HS-27A (cell line): ENCODE data around the gene KCNB1.

Experiments used
- DNase-seq: peaks from one replicate; pipeline ENCODE4 v3.0.0-alpha.2; 2012; ENCODE audit warnings: low read depth, missing footprints

The KCNB1 gene

GRCh38 chr20:49497398-49497669 lies 14.9 kb upstream of the KCNB1 start:
- no peak for DNase-seq

- no peak for DNase-seq
Measured at GRCh38 chr20:49496553-49497397, 14.3 kb upstream of the KCNB1 start.

- no peak for DNase-seq
Measured at GRCh38 chr20:49496043-49496442, 13.6 kb upstream of the KCNB1 start.

GRCh38 chr20:49490689-49491088 lies 8.2 kb upstream of the KCNB1 start:
- no peak for DNase-seq

GRCh38 chr20:49489688-49490087 lies 7.2 kb upstream of the KCNB1 start:
- DNase-seq, result no peak

GRCh38 chr20:49486064-49486463 lies 3.6 kb upstream of the KCNB1 start:
- DNase-seq, result no peak

GRCh38 chr20:49485563-49485962 lies 3.1 kb upstream of the KCNB1 start:
- no peak for DNase-seq

- peak; percentile 51 for DNase-seq
Measured at GRCh38 chr20:49484180-49485140, 2.0 kb upstream of the KCNB1 start.

- DNase-seq, result no peak
Measured at GRCh38 chr20:49483696-49484123, 1.2 kb upstream of the KCNB1 start.

- DNase-seq, result no peak
Measured at GRCh38 chr20:49483018-49483695, 689 bp upstream of the KCNB1 start.

- no peak for DNase-seq
Measured at GRCh38 chr20:49482173-49482572, 295 bp downstream of the KCNB1 start.

GRCh38 chr20:49481116-49481515 lies 1.4 kb downstream of the KCNB1 start:
- DNase-seq, result no peak

- DNase-seq, result no peak
Measured at GRCh38 chr20:49480236-49480635, 2.2 kb downstream of the KCNB1 start.

- no peak for DNase-seq
Measured at GRCh38 chr20:49479785-49480184, 2.7 kb downstream of the KCNB1 start.

- no peak for DNase-seq
Measured at GRCh38 chr20:49478754-49479689, 3.4 kb downstream of the KCNB1 start.

- no peak for DNase-seq
Measured at GRCh38 chr20:49478266-49478665, 4.2 kb downstream of the KCNB1 start.

- DNase-seq, result no peak
Measured at GRCh38 chr20:49477200-49477599, 5.3 kb downstream of the KCNB1 start.

- no peak for DNase-seq
Measured at GRCh38 chr20:49476016-49476355, 6.5 kb downstream of the KCNB1 start.

GRCh38 chr20:49475292-49476015 lies 7.0 kb downstream of the KCNB1 start:
- no peak for DNase-seq

GRCh38 chr20:49471397-49471796 lies 11.1 kb downstream of the KCNB1 start:
- no peak for DNase-seq

- DNase-seq, result no peak
Measured at GRCh38 chr20:49470922-49471321, 11.5 kb downstream of the KCNB1 start.
